ENCODE results near the gene SMIM1.

SMIM1 gene

GRCh38 chr1:3771108-3772026 lies 1.2 kb upstream of the SMIM1 start:
- Histone ChIP-seq H3K36me3 (ENCODE audit: insufficient read depth, low read length) (no peaks in the 10 kb centered on the region), H3K27me3 (ENCODE audit: insufficient read depth, low read length) (no peaks in the 10 kb centered on the region), H3K4me1 (ENCODE audit: insufficient read depth, low read length) (peaks cover 31% of the 10 kb centered on the region), H2AFZ (ENCODE audit: low read depth, low read length) (peak overlapping the region; percentile 74), H3K4me3 (ENCODE audit: low read length) (peak overlapping the region; percentile 43), H3K9me3 (ENCODE audit: low read length) (no peaks in the 10 kb centered on the region)

DNA sequence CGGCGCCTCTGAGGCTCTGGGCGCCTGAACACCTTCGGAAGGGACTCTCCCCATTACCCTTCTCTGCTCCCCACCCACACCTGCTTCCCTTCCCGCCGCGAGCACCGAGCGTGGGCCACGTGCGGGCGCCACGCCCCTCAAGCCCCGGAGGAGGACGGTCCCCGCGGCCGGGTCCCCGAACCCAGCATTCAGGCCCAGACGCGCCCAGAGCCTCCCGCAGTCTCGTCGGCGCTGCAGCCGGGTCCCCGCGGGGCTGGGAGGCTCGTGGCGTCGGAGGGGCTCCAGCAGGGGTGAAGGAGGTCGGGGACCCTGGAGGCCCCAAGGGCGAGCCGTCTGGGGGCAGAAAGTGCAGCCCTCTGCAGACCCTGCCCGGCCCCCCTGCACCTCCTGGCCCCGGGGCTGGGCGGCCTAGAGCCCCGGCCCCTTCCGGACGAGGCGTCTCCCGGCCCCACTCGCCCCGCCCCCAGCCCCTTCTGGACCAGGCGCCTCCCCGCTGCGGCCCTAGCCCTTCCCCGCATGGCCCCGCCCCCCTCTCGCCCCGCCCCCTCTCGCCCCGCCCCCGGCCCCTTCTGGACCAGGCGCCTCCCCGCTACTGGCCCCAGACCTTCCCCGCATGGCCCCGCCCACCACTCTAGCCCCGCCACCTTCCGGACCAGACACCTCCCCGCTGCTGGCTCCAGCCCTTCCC lies 378 bp upstream of the SMIM1 start:
- Histone ChIP-seq H3K27me3 (ENCODE audit: insufficient read depth, low read length) (no peaks in the 10 kb centered on the region), H3K4me3 (ENCODE audit: low read length) (peak overlapping the region; percentile 43)

DNA sequence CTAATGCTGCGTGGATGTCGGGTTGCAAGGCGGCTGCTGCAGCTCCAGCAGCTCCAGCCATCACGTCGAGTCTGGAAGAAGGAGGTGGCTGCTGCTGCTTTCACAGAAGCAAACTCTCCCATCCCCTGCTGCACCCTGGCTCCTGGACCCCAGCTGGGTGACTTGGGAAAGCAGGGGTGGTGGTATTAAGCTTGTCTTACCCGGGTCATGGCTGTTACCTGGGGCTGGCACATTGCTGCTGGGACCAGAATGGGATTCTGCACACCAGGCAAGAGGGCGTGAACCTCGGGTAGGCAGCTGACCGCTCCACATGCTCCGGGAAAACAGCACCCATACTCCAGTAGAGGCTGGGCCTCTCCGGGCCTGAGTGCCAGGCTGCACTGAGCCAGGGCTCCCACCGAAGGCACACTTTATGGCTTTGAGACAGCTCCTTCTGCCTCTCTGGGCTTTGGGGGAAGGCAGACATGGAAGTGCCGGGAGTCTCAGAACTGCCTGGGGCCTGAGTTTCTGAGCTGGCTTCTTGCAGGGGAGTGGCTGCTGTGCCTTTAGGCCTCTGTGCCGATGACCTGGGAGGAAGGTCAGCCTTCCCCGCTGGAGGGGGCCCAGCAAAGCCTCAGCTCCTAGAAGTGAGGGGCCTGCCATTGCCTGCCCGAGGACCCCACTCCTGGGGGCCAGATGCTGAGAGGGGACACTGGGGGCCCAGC lies 1.2 kb downstream of the SMIM1 start:
- Histone ChIP-seq H3K9me3 (ENCODE audit: low read length) (no peaks in the 10 kb centered on the region), H3K4me3 (ENCODE audit: low read length) (no peak overlapping the region), H2AFZ (ENCODE audit: low read depth, low read length) (no peak overlapping the region), H3K4me1 (ENCODE audit: insufficient read depth, low read length) (peaks cover 31% of the 10 kb centered on the region), H3K36me3 (ENCODE audit: insufficient read depth, low read length) (no peaks in the 10 kb centered on the region), H3K27me3 (ENCODE audit: insufficient read depth, low read length) (no peaks in the 10 kb centered on the region)

More for the DNA sequence above, 378 bp upstream of the SMIM1 start:
- H3K9me3 ChIP-seq (ENCODE audit: low read length), result no peaks in the 10 kb centered on the region
- peaks cover 31% of the 10 kb centered on the region for H3K4me1 ChIP-seq (ENCODE audit: insufficient read depth, low read length)
- peak overlapping the region; percentile 74 for H2AFZ ChIP-seq (ENCODE audit: low read depth, low read length)
- no peaks in the 10 kb centered on the region for H3K36me3 ChIP-seq (ENCODE audit: insufficient read depth, low read length)

- Histone ChIP-seq H3K4me3 (ENCODE audit: low read length) (no peak overlapping the region), H2AFZ (ENCODE audit: low read depth, low read length) (no peak overlapping the region), H3K9me3 (ENCODE audit: low read length) (no peaks in the 10 kb centered on the region), H3K4me1 (ENCODE audit: insufficient read depth, low read length) (peaks cover 31% of the 10 kb centered on the region), H3K36me3 (ENCODE audit: insufficient read depth, low read length) (peaks cover 7% of the 10 kb centered on the region), H3K27me3 (ENCODE audit: insufficient read depth, low read length) (no peaks in the 10 kb centered on the region)
Measured at GRCh38 chr1:3774276-3774945, 1.9 kb downstream of the SMIM1 start.

GRCh38 chr1:3774946-3775489 lies 2.5 kb downstream of the SMIM1 start:
- peaks cover 31% of the 10 kb centered on the region for H3K4me1 ChIP-seq (ENCODE audit: insufficient read depth, low read length)
- peaks cover 7% of the 10 kb centered on the region for H3K36me3 ChIP-seq (ENCODE audit: insufficient read depth, low read length)
- no peak overlapping the region for H2AFZ ChIP-seq (ENCODE audit: low read depth, low read length)

GRCh38 chr1:3775490-3776230 lies 3.1 kb downstream of the SMIM1 start:
- H3K4me1 ChIP-seq (ENCODE audit: insufficient read depth, low read length), result peaks cover 31% of the 10 kb centered on the region

More at GRCh38 chr1:3774946-3775489, 2.5 kb downstream of the SMIM1 start:
- Histone ChIP-seq H3K9me3 (ENCODE audit: low read length) (no peaks in the 10 kb centered on the region), H3K27me3 (ENCODE audit: insufficient read depth, low read length) (no peaks in the 10 kb centered on the region), H3K4me3 (ENCODE audit: low read length) (no peak overlapping the region)

GRCh38 chr1:3776231-3776961 lies 3.8 kb downstream of the SMIM1 start:
- Histone ChIP-seq H3K4me3 (ENCODE audit: low read length) (no peak overlapping the region), H3K9me3 (ENCODE audit: low read length) (no peaks in the 10 kb centered on the region), H2AFZ (ENCODE audit: low read depth, low read length) (no peak overlapping the region), H3K36me3 (ENCODE audit: insufficient read depth, low read length) (peaks cover 19% of the 10 kb centered on the region), H3K27me3 (ENCODE audit: insufficient read depth, low read length) (no peaks in the 10 kb centered on the region), H3K4me1 (ENCODE audit: insufficient read depth, low read length) (peaks cover 27% of the 10 kb centered on the region)

More at GRCh38 chr1:3775490-3776230, 3.1 kb downstream of the SMIM1 start:
- no peaks in the 10 kb centered on the region for H3K27me3 ChIP-seq (ENCODE audit: insufficient read depth, low read length)
- no peak overlapping the region for H3K4me3 ChIP-seq (ENCODE audit: low read length)
- H3K36me3 ChIP-seq (ENCODE audit: insufficient read depth, low read length), result peaks cover 12% of the 10 kb centered on the region
- no peak overlapping the region for H2AFZ ChIP-seq (ENCODE audit: low read depth, low read length)
- no peaks in the 10 kb centered on the region for H3K9me3 ChIP-seq (ENCODE audit: low read length)

DNA sequence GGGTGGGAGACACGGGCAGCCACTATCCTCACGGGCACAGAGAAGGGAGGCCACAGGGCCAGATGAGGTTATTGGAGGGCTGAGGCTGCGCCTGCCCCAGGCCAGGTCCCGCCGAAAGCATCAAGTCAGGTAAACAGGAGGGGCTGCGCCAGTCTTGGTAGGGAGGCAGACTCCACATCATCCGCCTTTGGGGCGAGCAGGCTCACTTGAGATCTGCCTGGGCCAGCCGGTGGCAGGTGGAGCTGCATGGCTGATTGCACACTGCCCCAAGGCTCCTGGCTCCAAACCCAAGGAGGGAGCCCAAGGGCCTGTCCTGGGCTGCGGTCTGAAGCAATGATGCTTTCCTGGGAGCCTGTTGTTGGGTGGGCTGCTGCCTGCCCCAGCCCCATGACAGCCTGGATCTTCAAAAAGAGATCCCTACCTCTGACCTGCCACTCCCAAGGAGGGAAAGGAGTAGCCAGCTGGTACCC lies 4.6 kb downstream of the SMIM1 start:
- Histone ChIP-seq H3K4me3 (ENCODE audit: low read length) (no peak overlapping the region), H2AFZ (ENCODE audit: low read depth, low read length) (no peak overlapping the region), H3K9me3 (ENCODE audit: low read length) (no peaks in the 10 kb centered on the region), H3K27me3 (ENCODE audit: insufficient read depth, low read length) (no peaks in the 10 kb centered on the region), H3K36me3 (ENCODE audit: insufficient read depth, low read length) (peaks cover 24% of the 10 kb centered on the region), H3K4me1 (ENCODE audit: insufficient read depth, low read length) (peaks cover 20% of the 10 kb centered on the region)

GRCh38 chr1:3777647-3778589 lies 5.4 kb downstream of the SMIM1 start:
- H2AFZ ChIP-seq (ENCODE audit: low read depth, low read length), result no peak overlapping the region
- peaks cover 20% of the 10 kb centered on the region for H3K4me1 ChIP-seq (ENCODE audit: insufficient read depth, low read length)
- H3K27me3 ChIP-seq (ENCODE audit: insufficient read depth, low read length), result no peaks in the 10 kb centered on the region
- H3K36me3 ChIP-seq (ENCODE audit: insufficient read depth, low read length), result peaks cover 30% of the 10 kb centered on the region
- no peak overlapping the region for H3K4me3 ChIP-seq (ENCODE audit: low read length)
- no peaks in the 10 kb centered on the region for H3K9me3 ChIP-seq (ENCODE audit: low read length)

- no peak overlapping the region for H2AFZ ChIP-seq (ENCODE audit: low read depth, low read length)
- peaks cover 36% of the 10 kb centered on the region for H3K36me3 ChIP-seq (ENCODE audit: insufficient read depth, low read length)
- H3K4me3 ChIP-seq (ENCODE audit: low read length), result no peak overlapping the region
- peaks cover 18% of the 10 kb centered on the region for H3K4me1 ChIP-seq (ENCODE audit: insufficient read depth, low read length)
- no peaks in the 10 kb centered on the region for H3K9me3 ChIP-seq (ENCODE audit: low read length)
- no peaks in the 10 kb centered on the region for H3K27me3 ChIP-seq (ENCODE audit: insufficient read depth, low read length)
Measured at GRCh38 chr1:3778590-3779264, 6.2 kb downstream of the SMIM1 start.
